ENCODE measurements around the gene GGT5. TPM values are rescaled to one million over a fixed set of nuclear protein-coding genes. Genes with fewer than 3 reads are reported as not detected.
A peak's percentile ranks its signal among the peaks of the same experiment; 100 is the strongest.

The GGT5 gene
- total and polyA plus RNA-seq, 3 experiments from 2014 or later: not detected

- POLR2A ChIA-PET: no interaction called here
- Mint-ChIP-seq H3K36me3 (no peaks in the 10 kb centered on the region), H3K4me1 (no peaks in the 10 kb centered on the region)
Measured at GRCh38 chr22:24189249-24190158, 55.4 kb downstream of the GGT5 start.

DNA sequence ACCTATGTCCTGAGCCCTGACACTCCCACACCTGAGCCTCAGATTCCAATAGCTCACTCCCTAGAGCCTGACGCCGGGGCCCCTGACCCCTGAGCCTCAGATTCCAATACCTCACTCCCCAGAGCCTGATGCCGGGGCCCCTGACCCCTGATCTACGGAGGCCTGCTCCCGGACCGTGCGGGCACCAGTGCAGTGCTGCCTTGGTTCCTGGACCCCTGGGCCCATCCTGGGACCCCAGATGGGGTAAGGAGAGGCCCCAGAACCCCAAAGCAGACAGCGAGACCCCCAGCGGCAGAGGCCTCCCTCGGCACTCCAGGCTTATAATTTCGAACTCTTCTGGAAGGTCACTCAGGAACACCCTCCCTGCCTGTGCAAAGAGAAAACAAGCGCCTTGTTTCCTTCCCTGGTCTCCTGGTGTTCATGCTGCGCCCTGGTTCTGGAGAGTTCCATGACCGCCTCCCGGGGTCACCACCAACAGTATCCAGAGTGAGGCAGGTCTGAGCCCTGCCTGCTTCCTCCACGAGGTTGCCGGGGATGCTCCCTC, 56.1 kb downstream of the GGT5 start:
- H3K27me3 ChIP-seq (ENCODE audit: insufficient read depth, low read length, poor library complexity, severe bottlenecking): no peaks in the 10 kb centered on the region
- no peaks in the 10 kb centered on the region for H3K27me3 Mint-ChIP-seq
- no peak overlapping the region for H3K4me3 ChIP-seq (ENCODE audit: low read length)
- no peaks in the 10 kb centered on the region for H3K4me1 ChIP-seq (ENCODE audit: insufficient read depth, low read length)
- no peaks in the 10 kb centered on the region for H3K36me3 Mint-ChIP-seq
- H3K27ac Mint-ChIP-seq: peak overlapping the region in 1 of 8 donors; percentile 35
- H3K9me3 Mint-ChIP-seq: no peaks in the 10 kb centered on the region
- no peaks in the 10 kb centered on the region for H3K9me3 ChIP-seq (ENCODE audit: low read length)
- H3K4me1 Mint-ChIP-seq: no peaks in the 10 kb centered on the region
- no peak overlapping the region for H3K4me3 Mint-ChIP-seq
- H3K27ac ChIP-seq (ENCODE audit: low read depth, low read length): no peak overlapping the region
- H3K36me3 ChIP-seq (ENCODE audit: insufficient read depth, low read length): no peaks in the 10 kb centered on the region
- CTCF ChIA-PET: interaction anchor here (1.6 kb wide), 1 partner anchor 59 kb away, joined by 6 read pairs; no protein-coding TSS in a partner anchor
- no peak for DNase-seq
- POLR2A ChIA-PET: no interaction called here

More at GRCh38 chr22:24189249-24190158, 55.4 kb downstream of the GGT5 start:
- H3K4me3 ChIP-seq (ENCODE audit: low read length): no peak overlapping the region
- no peaks in the 10 kb centered on the region for H3K4me1 ChIP-seq (ENCODE audit: insufficient read depth, low read length)
- peak overlapping the region in 1 of 7 donors; percentile 34 for H3K4me3 Mint-ChIP-seq
- no peak overlapping the region for H3K27ac ChIP-seq (ENCODE audit: low read depth, low read length)
- CTCF ChIA-PET: interaction anchor here (1.1 to 1.6 kb wide), 3 partner anchors 10 to 58 kb away, joined by 3 to 6 read pairs (median 3); no protein-coding TSS in a partner anchor
- peak in 1 of 5 donors; percentile 32 for DNase-seq
- no peaks in the 10 kb centered on the region for H3K27me3 ChIP-seq (ENCODE audit: insufficient read depth, low read length, poor library complexity, severe bottlenecking)
- H3K27me3 Mint-ChIP-seq: no peaks in the 10 kb centered on the region
- H3K9me3 ChIP-seq (ENCODE audit: low read length): no peaks in the 10 kb centered on the region
- H3K9me3 Mint-ChIP-seq: no peaks in the 10 kb centered on the region
- no peaks in the 10 kb centered on the region for H3K36me3 ChIP-seq (ENCODE audit: insufficient read depth, low read length)
- H3K27ac Mint-ChIP-seq: peak overlapping the region in 1 of 8 donors; percentile 35

DNA sequence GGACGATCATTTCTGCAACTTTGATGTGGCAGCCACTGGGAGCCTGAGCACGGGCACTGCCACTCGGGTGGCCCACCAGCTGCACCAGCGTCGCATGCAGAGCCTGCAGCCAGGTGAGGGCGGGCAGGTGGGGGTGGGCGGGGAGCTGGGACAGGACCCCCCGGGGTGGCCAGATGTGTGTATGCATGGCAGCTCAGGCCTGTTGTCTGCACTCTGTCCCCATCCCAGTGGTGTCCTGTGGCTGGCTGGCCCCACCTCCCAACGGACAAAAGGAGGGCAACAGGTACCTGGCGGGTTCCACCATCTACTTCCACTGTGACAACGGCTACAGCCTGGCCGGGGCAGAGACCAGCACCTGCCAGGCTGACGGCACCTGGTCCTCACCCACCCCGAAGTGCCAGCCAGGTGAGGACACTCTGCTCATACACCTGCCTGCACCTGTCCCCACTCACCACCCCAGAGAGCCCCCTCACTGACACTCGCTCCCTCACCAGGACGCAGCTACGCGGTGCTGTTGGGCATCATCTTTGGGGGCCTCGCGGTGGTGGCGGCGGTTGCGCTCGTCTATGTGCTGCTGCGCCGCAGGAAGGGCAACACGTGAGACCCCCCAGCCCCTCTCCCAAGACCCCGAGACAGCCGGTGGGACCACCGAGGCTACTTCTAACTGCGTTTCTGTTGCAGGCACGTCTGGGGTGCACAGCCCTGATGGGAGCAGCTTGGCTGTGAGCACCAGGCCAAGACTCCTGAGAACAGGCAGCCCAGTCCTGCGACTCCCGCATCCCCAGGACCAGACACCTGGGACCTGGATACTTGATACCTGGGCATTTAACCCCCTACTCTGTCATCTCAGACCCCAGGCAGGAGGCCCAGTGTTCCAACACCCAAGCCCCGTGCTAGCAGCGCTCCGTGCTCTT, 56.9 kb downstream of the GGT5 start:
- no peaks in the 10 kb centered on the region for H3K4me1 ChIP-seq (ENCODE audit: insufficient read depth, low read length)
- no peak for DNase-seq
- H3K9me3 Mint-ChIP-seq: no peaks in the 10 kb centered on the region
- H3K36me3 ChIP-seq (ENCODE audit: insufficient read depth, low read length): no peaks in the 10 kb centered on the region
- ChIA-PET POLR2A (no interaction called here), CTCF (no interaction called here)
- H3K4me3 ChIP-seq (ENCODE audit: low read length): no peak overlapping the region
- no peaks in the 10 kb centered on the region for H3K4me1 Mint-ChIP-seq
- no peak overlapping the region for H3K27ac ChIP-seq (ENCODE audit: low read depth, low read length)
- H3K4me3 Mint-ChIP-seq: no peak overlapping the region
- H3K27me3 Mint-ChIP-seq: no peaks in the 10 kb centered on the region
- peak overlapping the region in 2 of 8 donors; percentile 10 to 68 for H3K27ac Mint-ChIP-seq
- H3K36me3 Mint-ChIP-seq: no peaks in the 10 kb centered on the region
- H3K9me3 ChIP-seq (ENCODE audit: low read length): no peaks in the 10 kb centered on the region
- no peaks in the 10 kb centered on the region for H3K27me3 ChIP-seq (ENCODE audit: insufficient read depth, low read length, poor library complexity, severe bottlenecking)

- no peaks in the 10 kb centered on the region for H3K36me3 ChIP-seq (ENCODE audit: insufficient read depth, low read length)
- no peaks in the 10 kb centered on the region for H3K27me3 Mint-ChIP-seq
- no peaks in the 10 kb centered on the region for H3K9me3 Mint-ChIP-seq
- POLR2A ChIA-PET: no interaction called here
- H3K4me3 Mint-ChIP-seq: no peak overlapping the region
- H3K4me1 Mint-ChIP-seq: no peaks in the 10 kb centered on the region
- peak in 1 of 5 donors; percentile 41 for DNase-seq
- peak overlapping the region in 1 of 8 donors; percentile 68 for H3K27ac Mint-ChIP-seq
- H3K27ac ChIP-seq (ENCODE audit: low read depth, low read length): no peak overlapping the region
- CTCF ChIA-PET: no interaction called here
- no peaks in the 10 kb centered on the region for H3K4me1 ChIP-seq (ENCODE audit: insufficient read depth, low read length)
- no peaks in the 10 kb centered on the region for H3K9me3 ChIP-seq (ENCODE audit: low read length)
- H3K27me3 ChIP-seq (ENCODE audit: insufficient read depth, low read length, poor library complexity, severe bottlenecking): no peaks in the 10 kb centered on the region
- H3K36me3 Mint-ChIP-seq: no peaks in the 10 kb centered on the region
- H3K4me3 ChIP-seq (ENCODE audit: low read length): no peak overlapping the region
Measured at GRCh38 chr22:24186892-24187670, 57.8 kb downstream of the GGT5 start.

- H3K27me3 ChIP-seq (ENCODE audit: insufficient read depth, low read length, poor library complexity, severe bottlenecking): no peaks in the 10 kb centered on the region
- H3K4me1 Mint-ChIP-seq: no peaks in the 10 kb centered on the region
- CTCF ChIA-PET: no interaction called here
- no peak overlapping the region for H3K4me3 ChIP-seq (ENCODE audit: low read length)
- peak in 1 of 5 donors; percentile 24 for DNase-seq
- no peaks in the 10 kb centered on the region for H3K4me1 ChIP-seq (ENCODE audit: insufficient read depth, low read length)
- H3K36me3 Mint-ChIP-seq: no peaks in the 10 kb centered on the region
- no peaks in the 10 kb centered on the region for H3K27me3 Mint-ChIP-seq
- no peak overlapping the region for H3K27ac ChIP-seq (ENCODE audit: low read depth, low read length)
- no peak overlapping the region for H3K4me3 Mint-ChIP-seq
- POLR2A ChIA-PET: no interaction called here
- no peak overlapping the region for H3K27ac Mint-ChIP-seq
- H3K36me3 ChIP-seq (ENCODE audit: insufficient read depth, low read length): no peaks in the 10 kb centered on the region
- no peaks in the 10 kb centered on the region for H3K9me3 ChIP-seq (ENCODE audit: low read length)
- no peaks in the 10 kb centered on the region for H3K9me3 Mint-ChIP-seq
Measured at GRCh38 chr22:24186352-24186740, 58.5 kb downstream of the GGT5 start.

GRCh38 chr22:24185501-24186351, 59.2 kb downstream of the GGT5 start:
- H3K9me3 Mint-ChIP-seq: no peaks in the 10 kb centered on the region
- H3K4me1 ChIP-seq (ENCODE audit: insufficient read depth, low read length): no peaks in the 10 kb centered on the region
- H3K27ac Mint-ChIP-seq: no peak overlapping the region
- no peak overlapping the region for H3K4me3 Mint-ChIP-seq
- no peaks in the 10 kb centered on the region for H3K27me3 ChIP-seq (ENCODE audit: insufficient read depth, low read length, poor library complexity, severe bottlenecking)
- no peaks in the 10 kb centered on the region for H3K36me3 Mint-ChIP-seq
- H3K27me3 Mint-ChIP-seq: no peaks in the 10 kb centered on the region
- POLR2A ChIA-PET: no interaction called here
- CTCF ChIA-PET: interaction anchor here (0.9 kb wide), 1 partner anchor 28 kb away, joined by 3 read pairs; no protein-coding TSS in a partner anchor
- H3K9me3 ChIP-seq (ENCODE audit: low read length): no peaks in the 10 kb centered on the region
- no peaks in the 10 kb centered on the region for H3K4me1 Mint-ChIP-seq
- no peak overlapping the region for H3K4me3 ChIP-seq (ENCODE audit: low read length)
- DNase-seq: peak in 1 of 5 donors; percentile 38
- no peak overlapping the region for H3K27ac ChIP-seq (ENCODE audit: low read depth, low read length)
- H3K36me3 ChIP-seq (ENCODE audit: insufficient read depth, low read length): no peaks in the 10 kb centered on the region

DNA sequence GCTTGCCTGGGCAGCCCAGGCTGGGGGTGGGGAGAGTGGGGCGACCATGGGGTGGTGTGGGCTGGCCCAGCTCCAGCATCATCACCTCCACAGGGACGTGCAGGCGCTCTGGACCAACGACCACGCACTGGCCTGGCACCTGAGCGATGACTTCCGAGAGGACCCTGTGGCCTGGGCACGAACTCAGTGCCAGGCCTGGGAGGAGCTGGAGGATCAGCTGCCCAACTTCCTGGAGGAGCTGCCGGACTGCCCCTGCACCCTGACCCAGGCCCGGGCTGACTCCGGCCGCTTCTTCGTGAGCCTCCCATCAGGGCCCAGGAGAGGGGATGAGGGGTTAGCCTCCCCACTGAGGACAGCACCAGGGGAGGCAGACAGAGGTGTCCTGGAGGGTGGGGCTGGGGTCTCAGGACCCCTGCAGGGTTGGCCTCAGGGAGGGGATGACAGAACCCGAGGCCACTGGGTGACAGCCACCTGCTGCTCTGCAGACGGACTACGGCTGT, 59.8 kb downstream of the GGT5 start:
- CTCF ChIA-PET: interaction anchor here (0.9 to 1.2 kb wide), 2 partner anchors 10 to 28 kb away, joined by 3 read pairs; no protein-coding TSS in a partner anchor

More for the DNA sequence above, 59.8 kb downstream of the GGT5 start:
- Histone ChIP-seq H3K4me1 (ENCODE audit: insufficient read depth, low read length) (no peaks in the 10 kb centered on the region), H3K27me3 (ENCODE audit: insufficient read depth, low read length, poor library complexity, severe bottlenecking) (no peaks in the 10 kb centered on the region), H3K27ac (ENCODE audit: low read depth, low read length) (no peak overlapping the region), H3K9me3 (ENCODE audit: low read length) (no peaks in the 10 kb centered on the region), H3K36me3 (ENCODE audit: insufficient read depth, low read length) (no peaks in the 10 kb centered on the region), H3K4me3 (ENCODE audit: low read length) (no peak overlapping the region)
- Mint-ChIP-seq H3K4me1 (no peaks in the 10 kb centered on the region), H3K36me3 (no peaks in the 10 kb centered on the region), H3K9me3 (no peaks in the 10 kb centered on the region), H3K27me3 (no peaks in the 10 kb centered on the region), H3K4me3 (no peak overlapping the region), H3K27ac (no peak overlapping the region)
- POLR2A ChIA-PET: no interaction called here
- peak in 1 of 5 donors; percentile 46 for DNase-seq

Measured in CD8-positive, alpha-beta memory T cell (primary cell).